Neural cell (in vitro differentiated cells): ENCODE data around the gene PTGER1. TPM values are rescaled to one million over a fixed set of nuclear protein-coding genes. Genes with fewer than 3 reads are reported as not detected.

Source experiments
- H2AFZ ChIP-seq: fragments of 200-600, 300-800 bp; sonication (generic), shearing (Covaris generic); 2 replicates; pipeline ENCODE4 v1.6.0; 2014; ENCODE audit warnings: low read depth, mild to moderate bottlenecking, antibody characterized with exemption, low read length, moderate library complexity
- H3F3A ChIP-seq: fragments of 200-600 bp; shearing (Covaris generic); 2 replicates; pipeline ENCODE4 v1.6.1; 2016; ENCODE audit warnings: mild to moderate bottlenecking, moderate library complexity, mixed read lengths, antibody characterized with exemption, low read length; ENCODE audit not compliant: insufficient read depth, poor library complexity, severe bottlenecking
- H3K27ac ChIP-seq: fragments of 200-600, 300-800 bp; sonication (generic), shearing (Covaris generic); 2 replicates; pipeline ENCODE4 v1.5.1; 2014; ENCODE audit warnings: mild to moderate bottlenecking, low read length, moderate library complexity
- H3K27me3 ChIP-seq: fragments of 300-800, 200-600 bp; sonication (generic), shearing (Covaris generic); 2 replicates; pipeline ENCODE4 v1.6.0; 2014; ENCODE audit warnings: mild to moderate bottlenecking, low read depth, low read length, moderate library complexity; ENCODE audit not compliant: insufficient read depth
- H3K36me3 ChIP-seq: fragments of 300-800, 200-600 bp; sonication (generic), shearing (Covaris generic); 2 replicates; pipeline ENCODE4 v1.5.1; 2014; ENCODE audit warnings: mild to moderate bottlenecking, antibody characterized with exemption, low read length, moderate library complexity; ENCODE audit not compliant: insufficient read depth
- H3K4me2 ChIP-seq: fragments of 300-800, 200-600 bp; sonication (generic), shearing (Covaris generic); 2 replicates; pipeline ENCODE4 v1.6.0; 2014; ENCODE audit warnings: mild to moderate bottlenecking, low read length
- H3K4me3 ChIP-seq: fragments of 300-800, 200-600 bp; sonication (generic), shearing (Covaris generic); 2 replicates; pipeline ENCODE4 v1.5.1; 2014; ENCODE audit warnings: mild to moderate bottlenecking, low read length, moderate library complexity
- H3K79me2 ChIP-seq: fragments of 200-600 bp; shearing (Covaris generic); replicated peaks from 2 replicates; pipeline ENCODE4 v1.6.0; 2014; ENCODE audit warnings: mild to moderate bottlenecking, low read length, moderate library complexity; ENCODE audit not compliant: insufficient read depth
- H3K9ac ChIP-seq: fragments of 300-800, 200-600 bp; sonication (generic), shearing (Covaris generic); 2 replicates; pipeline ENCODE4 v1.6.1; 2016; ENCODE audit warnings: mild to moderate bottlenecking, low read length, mixed read lengths
- H3K9me2 ChIP-seq: fragments of 200-600 bp; shearing (Covaris generic); 2 replicates; pipeline ENCODE4 v1.6.1; 2016; ENCODE audit warnings: mild to moderate bottlenecking, low read length, mixed read lengths; ENCODE audit not compliant: insufficient read depth
- H3K9me3 ChIP-seq: fragments of 200-600, 300-800 bp; sonication (generic), shearing (Covaris generic); 2 replicates; pipeline ENCODE4 v1.6.1; 2016; ENCODE audit warnings: mild to moderate bottlenecking, mixed run types, low read length, moderate library complexity, mixed read lengths
- H4K20me1 ChIP-seq: fragments of 200-600 bp; shearing (Covaris generic); 2 replicates; pipeline ENCODE4 v1.6.1; 2016; ENCODE audit warnings: mild to moderate bottlenecking, mixed run types; ENCODE audit not compliant: insufficient read depth
- CTCF ChIP-seq: fragments of 450-650 bp; IDR thresholded peaks from 2 replicates; pipeline ENCODE4 v1.5.1; 2014; ENCODE audit warnings: antibody characterized with exemption, mild to moderate bottlenecking, moderate library complexity; ENCODE audit not compliant: poor library complexity, severe bottlenecking
- EP300 ChIP-seq: fragments of 450-650 bp; conservative IDR thresholded peaks from 2 replicates; pipeline ENCODE4 v1.6.1; 2014; ENCODE audit warnings: antibody characterized with exemption, mild to moderate bottlenecking, moderate library complexity; ENCODE audit not compliant: poor library complexity, severe bottlenecking
- EZH2 ChIP-seq: fragments of 200-600, 300-800 bp; shearing (Covaris generic), sonication (generic); IDR thresholded peaks from 2 replicates; pipeline ENCODE4 v1.6.1; 2014; ENCODE audit warnings: antibody characterized with exemption, low read length, borderline replicate concordance, mild to moderate bottlenecking; ENCODE audit not compliant: insufficient read depth, poor library complexity, severe bottlenecking
- MXI1 ChIP-seq: fragments of 450-650 bp; conservative IDR thresholded peaks from 2 replicates; pipeline ENCODE4 v1.6.1; 2014; ENCODE audit warnings: antibody characterized with exemption, mild to moderate bottlenecking; ENCODE audit not compliant: poor library complexity, severe bottlenecking
- POLR2AphosphoS5 ChIP-seq: IDR thresholded peaks from 2 replicates; pipeline ENCODE4 v1.6.1; 2012
- RAD21 ChIP-seq: fragments of 450-650 bp; conservative IDR thresholded peaks from 2 replicates; pipeline ENCODE4 v1.6.1; 2014; ENCODE audit warnings: antibody characterized with exemption, mild to moderate bottlenecking, moderate library complexity
- SMC3 ChIP-seq: fragments of 450-650 bp; conservative IDR thresholded peaks from 2 replicates; pipeline ENCODE4 v1.6.1; 2014; ENCODE audit warnings: antibody characterized with exemption, mild to moderate bottlenecking, moderate library complexity; ENCODE audit not compliant: poor library complexity
- TAF1 ChIP-seq: IDR thresholded peaks from 2 replicates; pipeline ENCODE4 v1.6.1; 2012; ENCODE audit warnings: low read depth
- polyA plus RNA-seq: library from polyadenylated mRNA; depleted of rRNA; stranded (reverse); fragments of >200 nt; gene quantifications from 2 replicates; pipeline ENCODE4 v1.2.3, GENCODE V29; 2014
- TF ChIP-seq, protein P1 (sequence below): IDR thresholded peaks from 2 replicates; pipeline ENCODE4 v1.6.1; 2012; ENCODE audit warnings: borderline replicate concordance

The PTGER1 gene
- polyA plus RNA-seq, 1 donor from 2014 or later, result not detected

- no peaks in the 10 kb centered on the region for H3K36me3 ChIP-seq
- H3K9me3 ChIP-seq, result no peaks in the 10 kb centered on the region
- no peaks in the 10 kb centered on the region for H4K20me1 ChIP-seq
- peak overlapping the region; percentile 75 for H3K9ac ChIP-seq
- H2AFZ ChIP-seq, result peak overlapping the region; percentile 56
- H3K9me2 ChIP-seq, result no peaks in the 10 kb centered on the region
- peaks cover 16% of the 10 kb centered on the region for H3K79me2 ChIP-seq
- H3F3A ChIP-seq, result no peaks in the 10 kb centered on the region
- peak overlapping the region; percentile 95 for H3K4me3 ChIP-seq
- no peaks in the 10 kb centered on the region for H3K27me3 ChIP-seq
- peak overlapping the region; percentile 59 for H3K4me2 ChIP-seq
- TF ChIP-seq CTCF (no peak), TAF1 (no peak), MXI1 (no peak)
- H3K27ac ChIP-seq, result no peak overlapping the region
These were observed 19.9 kb upstream of the PTGER1 start for GRCh38 chr19:14494910-14495671.

GRCh38 chr19:14494411-14494810, 19.3 kb upstream of the PTGER1 start:
- Histone ChIP-seq H3K36me3 (no peaks in the 10 kb centered on the region), H3K79me2 (peaks cover 16% of the 10 kb centered on the region), H3K9me2 (no peaks in the 10 kb centered on the region), H3F3A (no peaks in the 10 kb centered on the region), H2AFZ (no peak overlapping the region), H3K9ac (peak overlapping the region; percentile 2), H3K9me3 (no peaks in the 10 kb centered on the region), H3K4me3 (peak overlapping the region; percentile 95), H3K4me2 (no peak overlapping the region), H4K20me1 (no peaks in the 10 kb centered on the region), H3K27ac (no peak overlapping the region), H3K27me3 (no peaks in the 10 kb centered on the region)
- TF ChIP-seq EZH2 (no peak), SMC3 (no peak), TAF1 (no peak), CTCF (no peak), POLR2AphosphoS5 (no peak), EP300 (no peak), RAD21 (no peak), MXI1 (no peak)
- TF ChIP-seq, protein P1, sequence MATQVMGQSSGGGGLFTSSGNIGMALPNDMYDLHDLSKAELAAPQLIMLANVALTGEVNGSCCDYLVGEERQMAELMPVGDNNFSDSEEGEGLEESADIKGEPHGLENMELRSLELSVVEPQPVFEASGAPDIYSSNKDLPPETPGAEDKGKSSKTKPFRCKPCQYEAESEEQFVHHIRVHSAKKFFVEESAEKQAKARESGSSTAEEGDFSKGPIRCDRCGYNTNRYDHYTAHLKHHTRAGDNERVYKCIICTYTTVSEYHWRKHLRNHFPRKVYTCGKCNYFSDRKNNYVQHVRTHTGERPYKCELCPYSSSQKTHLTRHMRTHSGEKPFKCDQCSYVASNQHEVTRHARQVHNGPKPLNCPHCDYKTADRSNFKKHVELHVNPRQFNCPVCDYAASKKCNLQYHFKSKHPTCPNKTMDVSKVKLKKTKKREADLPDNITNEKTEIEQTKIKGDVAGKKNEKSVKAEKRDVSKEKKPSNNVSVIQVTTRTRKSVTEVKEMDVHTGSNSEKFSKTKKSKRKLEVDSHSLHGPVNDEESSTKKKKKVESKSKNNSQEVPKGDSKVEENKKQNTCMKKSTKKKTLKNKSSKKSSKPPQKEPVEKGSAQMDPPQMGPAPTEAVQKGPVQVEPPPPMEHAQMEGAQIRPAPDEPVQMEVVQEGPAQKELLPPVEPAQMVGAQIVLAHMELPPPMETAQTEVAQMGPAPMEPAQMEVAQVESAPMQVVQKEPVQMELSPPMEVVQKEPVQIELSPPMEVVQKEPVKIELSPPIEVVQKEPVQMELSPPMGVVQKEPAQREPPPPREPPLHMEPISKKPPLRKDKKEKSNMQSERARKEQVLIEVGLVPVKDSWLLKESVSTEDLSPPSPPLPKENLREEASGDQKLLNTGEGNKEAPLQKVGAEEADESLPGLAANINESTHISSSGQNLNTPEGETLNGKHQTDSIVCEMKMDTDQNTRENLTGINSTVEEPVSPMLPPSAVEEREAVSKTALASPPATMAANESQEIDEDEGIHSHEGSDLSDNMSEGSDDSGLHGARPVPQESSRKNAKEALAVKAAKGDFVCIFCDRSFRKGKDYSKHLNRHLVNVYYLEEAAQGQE, result no peak
